Heart left ventricle (tissue), 16 donors: Measurements from ENCODE around the gene PBX3. TPM values are rescaled to one million over a fixed set of nuclear protein-coding genes. Genes with fewer than 3 reads are reported as not detected.

ENCODE experiments used
- ATAC-seq, 4 donors: fragments of 200-7000 bp; cut with Tn5 transposase; one replicate each; pipeline ENCODE4 v1.9.1; 2020 to 2022; ENCODE audit warnings: moderate library complexity in 4 of 4, mild to moderate bottlenecking in 3 of 4, moderate number of reproducible peaks in 1 of 4
- DNase-seq, 5 donors: peaks; one replicate each; pipeline ENCODE4 v3.0.0-alpha.2; 2020
- H3K27ac ChIP-seq, 12 donors: fragments of 200-600 bp; sonication (generic) in 4 of 12; one replicate each; pipeline versions ENCODE4 v1.5.0 to v1.8.0; 2016 to 2022; ENCODE audit warnings: mild to moderate bottlenecking in 2 of 12
- H3K27me3 ChIP-seq, 9 donors: fragments of 200-600 bp; sonication (generic) in 2 of 9; one replicate each; pipeline versions ENCODE4 v1.5.1 to v1.8.0; 2016 to 2022; ENCODE audit warnings: mild to moderate bottlenecking in 3 of 9
- H3K36me3 ChIP-seq, 9 donors: fragments of 200-600 bp; sonication (generic) in 2 of 9; one replicate each; pipeline versions ENCODE4 v1.5.0 to v1.8.0; 2018 to 2022; ENCODE audit warnings: mild to moderate bottlenecking in 2 of 9
- H3K4me1 ChIP-seq, 12 donors: fragments of 200-600 bp; sonication (generic) in 4 of 12; one replicate each; pipeline versions ENCODE4 v1.5.0 to v1.8.0; 2016 to 2022; ENCODE audit warnings: mild to moderate bottlenecking in 3 of 12
- H3K4me3 ChIP-seq, 12 donors: fragments of 200-600 bp; sonication (generic) in 4 of 12; one replicate each; pipeline versions ENCODE4 v1.5.0 to v1.8.0; 2017 to 2022; ENCODE audit warnings: mild to moderate bottlenecking in 9 of 12, moderate library complexity in 4 of 12
- H3K9me3 ChIP-seq, 12 donors: fragments of 200-600 bp; sonication (generic) in 4 of 12; one replicate each; pipeline versions ENCODE4 v1.5.0 to v1.8.0; 2016 to 2022; ENCODE audit warnings: mild to moderate bottlenecking in 1 of 12
- CTCF ChIP-seq, 12 donors: fragments of 200-600 bp; sonication (generic) in 4 of 12; IDR thresholded peaks; one replicate each; pipeline versions ENCODE4 v1.5.0 to v1.8.0; 2018 to 2022; ENCODE audit warnings: antibody characterized with exemption in 12 of 12, mild to moderate bottlenecking in 5 of 12
- POLR2A ChIP-seq, 2 donors: fragments of 450-650 bp; IDR thresholded peaks; one replicate each; pipeline ENCODE4 v1.6.1; 2017; ENCODE audit warnings: antibody characterized with exemption in 2 of 2, mild to moderate bottlenecking in 2 of 2, moderate library complexity in 2 of 2
- WGBS, 4 donors: extraction: QIAGEN DNeasy Blood & Tissue Kit in 2 of 4; methylation state at CpG; one replicate each; pipeline versions ENCODE4 v1.1.5 to v1.1.7; 2013 to 2018; 5-methylcytosine and 5-hydroxymethylcytosine counted together
- intact Hi-C, 10 donors: fragments of 100-400 bp; cut with DNase I; formaldehyde crosslinking; loops; one replicate each; pipeline versions ENCODE4 v1.11.1 to v1.14.2; 2022
- polyA plus RNA-seq, 2 donors: library from polyadenylated mRNA; stranded (reverse); fragments of 200-250 nt; gene quantifications; one replicate each; pipeline ENCODE4 v1.2.3, GENCODE V29; 2013
- total RNA-seq, 9 donors: library from RNA; depleted of rRNA in 2 of 9; stranded (reverse); fragments of >200 nt in 2 of 9; fragmentation: NEBNext Ultra II Directional in 3 of 9; extraction: Animal tissue kit (Norgen Biotek cat#: 25700) in 3 of 9; gene quantifications; one replicate each; pipeline versions ENCODE4 v1.1.0 to v1.2.4, GENCODE V29; 2016 to 2023
- donor health status: ischemic (EF 13 %, LVEDD 7.1; RV severe dilation, severe dysfunction).
- donor health status: healthy with polysubstance abuse.
- donor health status: DM: no; HTN: yes; CAD: no.
- donor health status: DM: no; HTN: no; CAD: no.
- donor health status: ischemic (EF 25% LVEDD 6.9; RV normal size, moderate dysfunction).
- donor health status: ischemic (EF 25% LVEDD 5.7; RV mildly dilated, moderate dysfunction).
- donor health status: healthy.
- donor health status: DM: yes; HTN: yes; CAD: no.
- donor health status: ischemic (EF 35%, LVEDD 5.7; RV mildly dilated, moderate dysfunction).
- donor health status: nonischemic (EF 11% LVEDD 7.7; RV severe dilation, severe dysfunction).
- donor health status: DM: yes; HTN: yes; CAD: no.
- donor health status: PGD.
- donor health status: ischemic (EF 29% LVEDD 5.4; RV normal size, mild dysfunction).
- donor health status: nonischemic (EF 23%, LVEDD 6.1; RV moderate dilation, normal function).

Gene PBX3
- total and polyA plus RNA-seq, 11 donors: 14.8 to 76.1 (median 53.4) TPM

GRCh38 chr9:125782718-125783117 is 35.5 kb downstream of the PBX3 start:
- Histone ChIP-seq H3K27ac (no peak overlapping the region), H3K36me3 (no peaks in the 10 kb centered on the region), H3K4me1 (peaks cover 0 to 18% (median 7%) of the 10 kb centered on the region in 12 donors), H3K27me3 (no peaks in the 10 kb centered on the region), H3K9me3 (peaks cover 0 to 18% (median 0%) of the 10 kb centered on the region in 12 donors), H3K4me3 (no peak overlapping the region)
- TF ChIP-seq CTCF (IDR thresholded peaks at IDR 0.05) (no peak), POLR2A (IDR thresholded peaks at IDR 0.05) (no peak)
- intact Hi-C loops: no loop called here
- no peak for ATAC-seq
- DNase-seq: no peak
- WGBS, 4 donors: 96 to 99% (median 97%) methylated on average over 2 of the region's 2 CpGs

- Histone ChIP-seq H3K9me3 (peaks cover 0 to 18% (median 0%) of the 10 kb centered on the region in 12 donors), H3K36me3 (no peaks in the 10 kb centered on the region), H3K4me1 (peaks cover 0 to 23% (median 7%) of the 10 kb centered on the region in 12 donors), H3K4me3 (no peak overlapping the region), H3K27me3 (no peaks in the 10 kb centered on the region), H3K27ac (peak overlapping the region in 2 of 12 donors; percentile 4 to 38)
- TF ChIP-seq CTCF (IDR thresholded peaks at IDR 0.05) (no peak), POLR2A (IDR thresholded peaks at IDR 0.05) (no peak)
- DNase-seq: no peak
- ATAC-seq: peak in 1 of 4 donors; percentile 52
- intact Hi-C loops: no loop called here
- WGBS, 4 donors: 74 to 89% (median 87%) methylated on average over 6 of the region's 6 CpGs
These were observed 37.3 kb downstream of the PBX3 start for GRCh38 chr9:125784286-125785049.

- Histone ChIP-seq H3K4me1 (peaks cover 0 to 23% (median 7%) of the 10 kb centered on the region in 12 donors), H3K27ac (peak overlapping the region in 1 of 12 donors; percentile 61), H3K4me3 (no peak overlapping the region), H3K27me3 (no peaks in the 10 kb centered on the region), H3K36me3 (peaks cover 0 to 4% (median 0%) of the 10 kb centered on the region in 9 donors), H3K9me3 (peaks cover 0 to 18% (median 0%) of the 10 kb centered on the region in 12 donors)
- TF ChIP-seq POLR2A (IDR thresholded peaks at IDR 0.05) (no peak), CTCF (IDR thresholded peaks at IDR 0.05) (no peak)
- peak in 1 of 4 donors; percentile 34 for ATAC-seq
- DNase-seq: no peak
- WGBS, 4 donors: 63 to 68% (median 65%) methylated on average over 5 of the region's 5 CpGs
- intact Hi-C loops: no loop called here
These were observed 38.1 kb downstream of the PBX3 start for GRCh38 chr9:125785248-125785751.

GRCh38 chr9:125787715-125788114 is 40.5 kb downstream of the PBX3 start:
- H3K4me1 ChIP-seq: peaks cover 0 to 23% (median 7%) of the 10 kb centered on the region in 12 donors
- 96 to 100% (median 97%) methylated on average over 1 of the region's 1 CpG for WGBS, 4 donors
- no peak for ATAC-seq
- H3K27me3 ChIP-seq: no peaks in the 10 kb centered on the region
- TF ChIP-seq POLR2A (IDR thresholded peaks at IDR 0.05) (no peak), CTCF (IDR thresholded peaks at IDR 0.05) (no peak)
- H3K36me3 ChIP-seq: peaks cover 0 to 7% (median 0%) of the 10 kb centered on the region in 9 donors
- no peak overlapping the region for H3K27ac ChIP-seq
- H3K9me3 ChIP-seq: peaks cover 0 to 6% (median 0%) of the 10 kb centered on the region in 12 donors
- intact Hi-C loops: no loop called here
- DNase-seq: no peak
- no peak overlapping the region for H3K4me3 ChIP-seq
